Left ventricle myocardium inferior (tissue), 1 donor: ENCODE measurements around the gene PDE8A. TPM values are rescaled to one million over a fixed set of nuclear protein-coding genes. Genes with fewer than 3 reads are reported as not detected.
"Not testable (repeated sequence)": the region's sequence is repeated elsewhere in the genome, so short reads cannot be mapped to it uniquely, and the experiment has no call there.

Experiments
- DNase-seq: peaks from one replicate; pipeline ENCODE4 v3.0.0-alpha.2; 2020
- H3K27ac ChIP-seq: fragments of 200-600 bp; replicated peaks from 2 replicates; pipeline ENCODE4 v1.8.0; 2021
- H3K27me3 ChIP-seq: fragments of 200-600 bp; 2 replicates; pipeline ENCODE4 v1.8.0; 2021; ENCODE audit warnings: low read depth
- H3K36me3 ChIP-seq: fragments of 200-600 bp; 2 replicates; pipeline ENCODE4 v1.8.0; 2021
- H3K4me1 ChIP-seq: fragments of 200-600 bp; 2 replicates; pipeline ENCODE4 v1.8.0; 2021
- H3K4me3 ChIP-seq: fragments of 200-600 bp; 2 replicates; pipeline ENCODE4 v1.8.0; 2021; ENCODE audit warnings: mild to moderate bottlenecking, moderate library complexity
- H3K9me3 ChIP-seq: fragments of 200-600 bp; replicated peaks from 2 replicates; pipeline ENCODE4 v1.8.0; 2021
- intact Hi-C: fragments of 100-400 bp; cut with micrococcal nuclease; formaldehyde crosslinking; loops from one replicate; pipeline ENCODE4 v1.11.0; 2022
- total RNA-seq: library from RNA; stranded (reverse); fragmentation: NEBNext Ultra II Directional; extraction: Animal tissue kit (Norgen Biotek cat#: 25700); gene quantifications from one replicate; pipeline ENCODE4 v1.2.1, GENCODE V29; 2021
- TF ChIP-seq, protein P1 (sequence below): fragments of 200-600 bp; IDR thresholded peaks from 2 replicates; pipeline ENCODE4 v1.8.0; 2021; ENCODE audit warnings: antibody characterized with exemption, mild to moderate bottlenecking, borderline replicate concordance
- donor health status: DM: no; HTN: yes; CAD: no; lungs with severe emphysema.

The PDE8A gene
- total RNA-seq, 1 donor from 2014 or later, result 17.8 TPM

DNA sequence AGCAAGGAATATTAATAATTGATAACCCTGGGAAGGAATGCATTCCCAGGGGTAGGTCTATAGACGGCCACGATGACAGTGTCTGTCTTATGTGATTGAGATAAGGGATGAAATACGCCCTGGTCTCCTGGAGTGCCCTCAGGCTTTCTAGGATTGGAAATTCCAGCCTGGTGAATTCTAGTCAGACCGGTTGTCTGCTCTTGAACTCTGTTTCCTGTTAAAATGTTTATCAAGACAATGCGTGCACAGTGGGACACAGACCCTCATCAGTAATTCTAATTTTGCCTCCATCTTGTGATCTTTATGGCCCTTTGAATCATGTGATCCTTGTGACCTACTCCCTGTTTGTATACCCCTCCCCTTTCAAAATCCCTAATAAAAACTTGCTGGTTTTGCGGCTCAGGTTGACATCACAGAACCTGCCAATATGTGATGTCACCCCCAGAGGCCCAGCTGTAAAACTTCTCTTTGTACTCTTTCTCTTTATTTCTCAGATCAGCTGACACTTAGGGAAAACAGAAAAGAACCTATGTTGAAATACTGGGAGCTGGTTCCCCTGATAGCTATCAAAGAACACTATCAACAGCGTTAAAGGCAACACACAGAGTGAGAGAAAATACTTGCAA is 183.3 kb downstream of the PDE8A start:
- H3K36me3 ChIP-seq, result no peaks in the 10 kb centered on the region
- no peak for DNase-seq
- intact Hi-C loops, result no loop called here
- H3K9me3 ChIP-seq, result peaks cover 25% of the 10 kb centered on the region
- TF ChIP-seq, protein P1, sequence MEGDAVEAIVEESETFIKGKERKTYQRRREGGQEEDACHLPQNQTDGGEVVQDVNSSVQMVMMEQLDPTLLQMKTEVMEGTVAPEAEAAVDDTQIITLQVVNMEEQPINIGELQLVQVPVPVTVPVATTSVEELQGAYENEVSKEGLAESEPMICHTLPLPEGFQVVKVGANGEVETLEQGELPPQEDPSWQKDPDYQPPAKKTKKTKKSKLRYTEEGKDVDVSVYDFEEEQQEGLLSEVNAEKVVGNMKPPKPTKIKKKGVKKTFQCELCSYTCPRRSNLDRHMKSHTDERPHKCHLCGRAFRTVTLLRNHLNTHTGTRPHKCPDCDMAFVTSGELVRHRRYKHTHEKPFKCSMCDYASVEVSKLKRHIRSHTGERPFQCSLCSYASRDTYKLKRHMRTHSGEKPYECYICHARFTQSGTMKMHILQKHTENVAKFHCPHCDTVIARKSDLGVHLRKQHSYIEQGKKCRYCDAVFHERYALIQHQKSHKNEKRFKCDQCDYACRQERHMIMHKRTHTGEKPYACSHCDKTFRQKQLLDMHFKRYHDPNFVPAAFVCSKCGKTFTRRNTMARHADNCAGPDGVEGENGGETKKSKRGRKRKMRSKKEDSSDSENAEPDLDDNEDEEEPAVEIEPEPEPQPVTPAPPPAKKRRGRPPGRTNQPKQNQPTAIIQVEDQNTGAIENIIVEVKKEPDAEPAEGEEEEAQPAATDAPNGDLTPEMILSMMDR, result no peak
- peaks cover 3% of the 10 kb centered on the region for H3K27me3 ChIP-seq
- no peak overlapping the region for H3K4me3 ChIP-seq
- H3K27ac ChIP-seq, result no peak overlapping the region
- peaks cover 6% of the 10 kb centered on the region for H3K4me1 ChIP-seq

DNA sequence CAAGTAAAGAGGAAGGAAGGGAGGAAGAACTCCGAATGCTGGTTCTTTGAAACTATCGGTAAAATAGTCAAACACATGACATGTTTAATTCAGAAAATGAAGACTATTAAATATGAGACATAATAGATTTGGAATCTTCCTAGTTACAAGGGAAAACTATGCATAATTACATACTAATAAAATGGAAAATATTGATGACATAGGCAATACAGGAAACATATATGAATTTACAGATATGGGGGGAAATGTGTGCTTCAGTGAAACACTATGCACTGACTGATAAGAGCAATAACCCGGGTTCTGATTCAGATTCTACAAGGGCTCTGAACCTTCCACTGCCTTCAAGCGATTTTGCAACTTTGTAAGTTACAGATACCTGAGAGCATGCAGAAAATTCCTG is 185.9 kb downstream of the PDE8A start:
- H3K27ac ChIP-seq, result no peak overlapping the region
- TF ChIP-seq, protein P1, result no peak
- no peak for DNase-seq
- no peaks in the 10 kb centered on the region for H3K36me3 ChIP-seq
- intact Hi-C loops, result no loop called here
- peaks cover 3% of the 10 kb centered on the region for H3K27me3 ChIP-seq
- peaks cover 37% of the 10 kb centered on the region for H3K9me3 ChIP-seq
- H3K4me1 ChIP-seq, result peaks cover 6% of the 10 kb centered on the region
- no peak overlapping the region for H3K4me3 ChIP-seq

DNA sequence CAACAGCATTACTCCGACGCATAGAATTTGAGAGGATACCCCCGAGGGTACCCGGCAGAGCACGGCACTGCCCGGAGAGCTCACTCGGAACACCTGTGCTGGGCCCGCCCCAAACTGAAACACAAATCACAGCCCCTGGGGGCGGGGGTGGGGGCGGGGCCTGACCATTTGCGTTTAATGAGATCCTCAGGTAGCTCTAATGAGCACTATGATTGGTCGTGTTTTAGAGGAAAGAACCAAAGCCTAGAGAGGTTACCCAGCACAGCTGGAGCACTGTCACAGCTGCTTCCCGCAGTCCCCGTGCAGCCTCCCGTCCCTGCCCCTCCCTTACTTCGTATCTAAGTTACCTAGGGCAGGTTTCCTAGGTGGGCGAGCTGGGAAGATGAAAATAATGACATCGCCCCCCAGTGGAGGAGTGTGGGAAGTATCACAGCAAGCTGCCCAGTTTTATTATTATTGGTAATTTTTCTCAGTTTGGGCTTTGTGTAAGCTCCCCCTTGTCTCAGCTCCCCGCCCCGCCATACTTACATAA is 187.1 kb downstream of the PDE8A start:
- Histone ChIP-seq H3K4me3 (peak overlapping the region; percentile 47), H3K9me3 (peaks cover 36% of the 10 kb centered on the region), H3K36me3 (no peaks in the 10 kb centered on the region), H3K27ac (no peak overlapping the region), H3K27me3 (peaks cover 3% of the 10 kb centered on the region), H3K4me1 (peaks cover 6% of the 10 kb centered on the region)
- TF ChIP-seq, protein P1, result peak; percentile 52
- intact Hi-C loops, result no loop called here
- DNase-seq, result no peak

DNA sequence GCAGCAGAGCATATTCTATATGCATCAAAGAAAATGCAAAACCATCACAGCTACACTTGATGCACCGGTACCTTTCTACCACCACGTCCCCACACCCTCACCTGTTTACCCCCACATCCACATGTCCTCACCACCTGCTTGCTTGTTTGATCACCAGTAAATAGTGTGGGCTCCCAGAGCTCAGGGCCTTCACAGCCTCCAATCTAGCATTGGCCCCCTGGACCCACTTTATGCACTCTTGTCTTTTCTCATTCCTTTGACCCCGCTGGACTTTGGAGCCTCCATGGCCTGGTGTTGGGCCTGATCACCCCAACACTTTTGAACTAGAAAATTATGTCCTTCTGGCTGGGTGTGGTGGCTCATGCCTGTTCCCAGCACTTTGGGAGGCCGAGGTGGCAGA is 190.1 kb downstream of the PDE8A start:
- H3K27me3 ChIP-seq, result peaks cover 3% of the 10 kb centered on the region
- intact Hi-C loops, result no loop called here

DNA sequence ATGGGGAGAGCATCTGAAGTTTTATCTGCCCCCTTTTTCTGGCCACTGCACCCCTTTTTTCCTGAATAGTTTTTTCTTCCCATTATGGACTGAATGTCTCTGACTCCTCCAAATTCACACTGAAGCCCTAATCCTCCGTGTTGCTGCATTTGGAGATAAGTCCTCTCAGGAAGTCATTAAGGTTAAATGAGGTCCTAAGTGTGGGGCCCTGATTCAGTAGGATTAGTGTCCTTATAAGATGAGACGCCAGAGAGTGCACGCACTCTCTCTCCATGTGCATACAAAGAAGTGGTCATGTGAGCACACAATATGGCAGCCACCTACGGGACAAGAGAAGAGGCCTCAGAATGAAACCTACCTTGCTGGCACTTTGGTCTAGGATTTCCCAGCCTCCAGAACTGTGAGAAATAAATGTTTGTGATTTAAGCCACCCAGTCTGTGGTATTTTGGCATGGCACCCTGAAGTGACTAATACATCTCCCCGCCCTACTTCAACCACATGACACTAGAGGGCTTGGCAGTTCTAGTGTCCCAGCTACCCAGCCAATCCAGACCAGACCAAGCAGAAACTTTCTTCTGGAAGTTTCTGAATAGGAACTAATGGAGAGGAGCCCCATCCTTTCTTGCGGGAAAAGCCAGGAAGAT is 191.3 kb downstream of the PDE8A start:
- intact Hi-C loops, result no loop called here
- Histone ChIP-seq H3K4me1 (peaks cover 6% of the 10 kb centered on the region), H3K27me3 (peaks cover 3% of the 10 kb centered on the region), H3K27ac (no peak overlapping the region), H3K9me3 (peaks cover 26% of the 10 kb centered on the region), H3K4me3 (no peak overlapping the region), H3K36me3 (no peaks in the 10 kb centered on the region)
- TF ChIP-seq, protein P1, result no peak
- DNase-seq, result no peak

More for the DNA sequence above, 190.1 kb downstream of the PDE8A start:
- H3K9me3 ChIP-seq, result peaks cover 26% of the 10 kb centered on the region
- no peak overlapping the region for H3K4me3 ChIP-seq
- H3K36me3 ChIP-seq, result no peaks in the 10 kb centered on the region
- no peak overlapping the region for H3K27ac ChIP-seq
- DNase-seq, result no peak
- peaks cover 6% of the 10 kb centered on the region for H3K4me1 ChIP-seq
- TF ChIP-seq, protein P1, result no peak

DNA sequence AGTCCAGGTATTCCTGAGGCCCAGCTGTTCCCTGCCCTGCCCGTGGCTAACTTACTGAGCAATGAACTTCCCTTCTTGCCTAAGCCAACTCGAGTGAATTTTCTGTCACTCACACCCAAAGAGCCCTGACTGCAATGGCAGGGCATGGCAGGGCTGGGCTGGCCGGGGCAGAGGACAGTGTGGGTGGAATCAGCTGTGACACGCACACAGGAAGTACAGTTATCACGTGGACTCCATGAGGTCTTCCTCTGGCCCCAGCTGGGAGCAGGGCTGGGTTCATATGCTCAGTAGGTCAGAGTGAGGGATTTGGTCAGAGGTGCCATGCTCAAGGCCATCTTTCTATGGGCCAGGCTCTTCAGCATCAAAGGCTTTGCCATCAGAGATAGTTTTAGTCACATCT is 192.0 kb downstream of the PDE8A start:
- H3K4me3 ChIP-seq, DNase-seq, H3K27ac ChIP-seq, intact Hi-C loops, H3K4me1 ChIP-seq, H3K27me3 ChIP-seq, H3K36me3 ChIP-seq: not testable (repeated sequence)
- H3K9me3 ChIP-seq, result peaks cover 26% of the 10 kb centered on the region
